GM12878 (cell line): Measurements from ENCODE around the gene TOP2A.

Experiments
- EED ChIP-seq: sonication (generic); IDR thresholded peaks from 2 replicates; pipeline ENCODE4 v1.6.1; 2016; ENCODE audit warnings: antibody characterized with exemption, low read depth
- EP300 ChIP-seq, 2 experiments: fragments of 150-350 bp in 1 of 2; IDR thresholded peaks; 2 replicates each; pipeline ENCODE4 v1.6.1; 2011 to 2012; ENCODE audit warnings: low read depth in 2 of 2, low read length in 2 of 2, borderline replicate concordance in 1 of 2, improper control_type of control experiment in 1 of 2, inconsistent platforms in 1 of 2; ENCODE audit not compliant: control insufficient read depth in 1 of 2
- NR2F1 ChIP-seq: fragments of 450-650 bp; conservative IDR thresholded peaks from 2 replicates; pipeline ENCODE4 v1.6.1; 2017; ENCODE audit warnings: mild to moderate bottlenecking
- POLR2AphosphoS5 ChIP-seq: IDR thresholded peaks from 2 replicates; pipeline ENCODE4 v1.6.1; 2011; ENCODE audit warnings: mild to moderate bottlenecking, low read length, inconsistent platforms
- YY1 ChIP-seq: IDR thresholded peaks from 2 replicates; pipeline ENCODE4 v1.6.1; 2011; ENCODE audit warnings: low read depth, mild to moderate bottlenecking, low read length
- TF ChIP-seq, protein P1 (sequence below), 3 experiments: IDR thresholded peaks in 2 of 3; conservative IDR thresholded peaks in 1 of 3; 2 replicates each; pipeline ENCODE4 v1.5.1; 2011; ENCODE audit warnings: low read depth in 3 of 3, low read length in 3 of 3, mild to moderate bottlenecking in 3 of 3, control low read depth in 2 of 3, moderate library complexity in 2 of 3, inconsistent platforms in 1 of 3, mixed read lengths in 1 of 3; ENCODE audit not compliant: control insufficient read depth in 2 of 3, insufficient read depth in 1 of 3; ENCODE audit errors: extremely low read depth in 1 of 3

DNA sequence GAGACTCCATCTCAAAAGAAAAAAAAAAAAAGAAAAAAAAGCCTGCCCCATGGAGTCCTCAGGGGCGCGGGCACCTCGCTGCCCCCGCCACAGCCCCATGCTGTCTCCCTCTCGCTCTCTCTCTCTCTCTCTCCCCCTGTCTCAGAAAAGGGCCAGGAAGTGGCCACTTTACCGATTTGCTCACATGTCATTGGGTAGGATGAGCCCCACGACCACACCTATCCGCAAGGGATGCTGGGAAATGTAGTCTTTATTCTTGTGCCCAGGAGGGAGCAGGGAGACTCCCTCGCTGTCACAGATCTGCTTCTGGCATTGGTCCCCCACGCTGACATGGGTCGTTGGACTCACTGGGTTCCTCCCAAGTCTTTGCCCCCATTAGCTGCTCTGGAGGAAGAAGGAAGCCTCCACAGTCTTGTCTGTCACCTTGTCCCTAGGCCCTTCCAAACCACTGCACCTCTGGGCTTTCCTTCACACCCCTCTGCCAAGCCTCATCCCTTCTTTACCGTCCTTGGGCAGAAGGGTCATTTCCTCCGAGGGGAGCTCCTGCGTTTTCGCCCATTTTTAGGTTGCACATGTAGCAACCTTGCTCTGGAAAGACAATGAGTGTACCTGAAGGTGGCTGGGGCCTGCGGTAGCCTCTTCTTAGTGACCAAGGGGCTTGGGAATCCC is 46.3 kb downstream of the TOP2A start:
- TF ChIP-seq, protein P1, sequence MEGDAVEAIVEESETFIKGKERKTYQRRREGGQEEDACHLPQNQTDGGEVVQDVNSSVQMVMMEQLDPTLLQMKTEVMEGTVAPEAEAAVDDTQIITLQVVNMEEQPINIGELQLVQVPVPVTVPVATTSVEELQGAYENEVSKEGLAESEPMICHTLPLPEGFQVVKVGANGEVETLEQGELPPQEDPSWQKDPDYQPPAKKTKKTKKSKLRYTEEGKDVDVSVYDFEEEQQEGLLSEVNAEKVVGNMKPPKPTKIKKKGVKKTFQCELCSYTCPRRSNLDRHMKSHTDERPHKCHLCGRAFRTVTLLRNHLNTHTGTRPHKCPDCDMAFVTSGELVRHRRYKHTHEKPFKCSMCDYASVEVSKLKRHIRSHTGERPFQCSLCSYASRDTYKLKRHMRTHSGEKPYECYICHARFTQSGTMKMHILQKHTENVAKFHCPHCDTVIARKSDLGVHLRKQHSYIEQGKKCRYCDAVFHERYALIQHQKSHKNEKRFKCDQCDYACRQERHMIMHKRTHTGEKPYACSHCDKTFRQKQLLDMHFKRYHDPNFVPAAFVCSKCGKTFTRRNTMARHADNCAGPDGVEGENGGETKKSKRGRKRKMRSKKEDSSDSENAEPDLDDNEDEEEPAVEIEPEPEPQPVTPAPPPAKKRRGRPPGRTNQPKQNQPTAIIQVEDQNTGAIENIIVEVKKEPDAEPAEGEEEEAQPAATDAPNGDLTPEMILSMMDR (IDR thresholded peaks at IDR 0.05 in 2 of 3, conservative IDR thresholded peaks at IDR 0.05 in 1 of 3; ENCODE audit: control insufficient read depth in 2 of 3, extremely low read depth in 1 of 3, insufficient read depth in 1 of 3, low read depth in 3 of 3, low read length in 3 of 3), result no peak
- TF ChIP-seq EED (no peak), NR2F1 (no peak), EP300 (IDR thresholded peaks at IDR 0.05; ENCODE audit: borderline replicate concordance in 1 of 2, control insufficient read depth in 1 of 2, low read depth in 2 of 2, low read length in 2 of 2) (no peak), POLR2AphosphoS5 (no peak), YY1 (no peak)
